Smooth muscle cell (in vitro differentiated cells): Measurements from ENCODE around the gene TWIST2. TPM values are rescaled to one million over a fixed set of nuclear protein-coding genes. Genes with fewer than 3 reads are reported as not detected.

ENCODE experiments used
- DNase-seq: peaks from one replicate; lab custom pipeline; 2025; ENCODE audit not compliant: unreplicated experiment; lab: John Stamatoyannopoulos, UW
- H2AFZ ChIP-seq: fragments of 200-600 bp; sonication (generic); 2 replicates; pipeline ENCODE4 v1.6.0; 2016; ENCODE audit warnings: antibody characterized with exemption, low read depth, mild to moderate bottlenecking
- H3F3A ChIP-seq: fragments of 200-600 bp; sonication (generic); 2 replicates; pipeline ENCODE4 v1.6.0; 2017; ENCODE audit warnings: antibody characterized with exemption, low read depth
- H3K27ac ChIP-seq: fragments of 200-600 bp; sonication (generic); 2 replicates; pipeline ENCODE4 v1.5.1; 2016; ENCODE audit warnings: low read depth, mild to moderate bottlenecking
- H3K27me3 ChIP-seq: fragments of 200-600 bp; sonication (generic); 2 replicates; pipeline ENCODE4 v1.6.1; 2016; ENCODE audit warnings: low read depth, mild to moderate bottlenecking
- H3K36me3 ChIP-seq: fragments of 200-600 bp; sonication (generic); 2 replicates; pipeline ENCODE4 v1.5.1; 2016; ENCODE audit warnings: low read depth
- H3K4me1 ChIP-seq: fragments of 200-600 bp; sonication (generic); 2 replicates; pipeline ENCODE4 v1.5.1; 2016; ENCODE audit warnings: low read depth
- H3K4me2 ChIP-seq: fragments of 200-600 bp; sonication (generic); 2 replicates; pipeline ENCODE4 v1.6.0; 2016; ENCODE audit warnings: mild to moderate bottlenecking
- H3K4me3 ChIP-seq: fragments of 200-600 bp; sonication (generic); 2 replicates; pipeline ENCODE4 v1.5.1; 2016; ENCODE audit warnings: mild to moderate bottlenecking
- H3K79me2 ChIP-seq: fragments of 200-600 bp; sonication (generic); 2 replicates; pipeline ENCODE4 v1.6.0; 2016; ENCODE audit warnings: low read depth, mild to moderate bottlenecking
- H3K9ac ChIP-seq: fragments of 200-600 bp; sonication (generic); 2 replicates; pipeline ENCODE4 v1.6.0; 2016; ENCODE audit warnings: low read depth
- H3K9me3 ChIP-seq: fragments of 200-600 bp; sonication (generic); replicated peaks from 2 replicates; pipeline ENCODE4 v1.5.1; 2016; ENCODE audit warnings: low read depth
- H4K20me1 ChIP-seq: fragments of 200-600 bp; sonication (generic); 2 replicates; pipeline ENCODE4 v1.6.0; 2016; ENCODE audit warnings: low read depth
- WGBS: methylation state at CpG from one replicate; pipeline ENCODE4 v1.1.7; 2016; ENCODE audit warnings: low lambda C conversion rate; 5-methylcytosine and 5-hydroxymethylcytosine counted together
- polyA plus RNA-seq: library from polyadenylated mRNA; unstranded; fragments of >200 nt; fragmentation: Nextera tagmentation; extraction: Ambion mirVana; gene quantifications from 2 replicates; pipeline ENCODE4 v1.2.1, GENCODE V29; 2016
- total RNA-seq: library from RNA; depleted of rRNA; stranded (reverse); fragments of >200 nt; gene quantifications from 2 replicates; pipeline ENCODE4 v1.2.3, GENCODE V29; 2014
- TF ChIP-seq, protein P1 (sequence below): fragments of 200-600 bp; sonication (generic); IDR thresholded peaks from 2 replicates; pipeline ENCODE4 v1.5.1; 2017; ENCODE audit warnings: borderline replicate concordance, mild to moderate bottlenecking, antibody characterized with exemption; ENCODE audit not compliant: insufficient read depth, poor library complexity, severe bottlenecking

Gene TWIST2
- total and polyA plus RNA-seq, 2 experiments from 2014 or later = 1.0 to 2.4 TPM

GRCh38 chr2:238929242-238930081, 81.6 kb downstream of the TWIST2 start:
- Histone ChIP-seq H3K9me3 (no peaks in the 10 kb centered on the region), H2AFZ (no peak overlapping the region), H3K4me2 (no peak overlapping the region)

DNA sequence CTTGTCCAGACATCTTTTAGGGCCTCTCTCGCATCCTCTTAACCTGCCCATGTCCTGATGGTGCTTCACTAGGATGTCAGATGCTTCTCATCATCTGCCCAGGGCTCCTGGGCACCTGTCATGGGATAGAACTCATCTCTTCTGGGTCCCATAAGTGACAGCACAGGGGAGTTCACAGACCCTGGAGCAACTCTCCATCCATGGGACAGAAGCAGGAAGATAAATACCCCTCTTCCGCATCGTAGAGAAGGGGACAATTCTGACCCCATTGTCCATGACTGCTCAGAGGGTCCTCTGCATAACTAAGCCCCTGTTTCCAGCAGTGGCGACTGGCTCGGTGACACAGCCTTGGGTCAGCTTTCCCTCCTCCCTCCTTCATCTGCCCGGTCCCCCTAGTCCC, 82.3 kb downstream of the TWIST2 start:
- 91% methylated on average over 6 of the region's 6 CpGs for WGBS
- no peak overlapping the region for H3K9ac ChIP-seq
- no peak overlapping the region for H3K27ac ChIP-seq
- H3K36me3 ChIP-seq = no peaks in the 10 kb centered on the region
- no peaks in the 10 kb centered on the region for H3K4me1 ChIP-seq
- TF ChIP-seq, protein P1, sequence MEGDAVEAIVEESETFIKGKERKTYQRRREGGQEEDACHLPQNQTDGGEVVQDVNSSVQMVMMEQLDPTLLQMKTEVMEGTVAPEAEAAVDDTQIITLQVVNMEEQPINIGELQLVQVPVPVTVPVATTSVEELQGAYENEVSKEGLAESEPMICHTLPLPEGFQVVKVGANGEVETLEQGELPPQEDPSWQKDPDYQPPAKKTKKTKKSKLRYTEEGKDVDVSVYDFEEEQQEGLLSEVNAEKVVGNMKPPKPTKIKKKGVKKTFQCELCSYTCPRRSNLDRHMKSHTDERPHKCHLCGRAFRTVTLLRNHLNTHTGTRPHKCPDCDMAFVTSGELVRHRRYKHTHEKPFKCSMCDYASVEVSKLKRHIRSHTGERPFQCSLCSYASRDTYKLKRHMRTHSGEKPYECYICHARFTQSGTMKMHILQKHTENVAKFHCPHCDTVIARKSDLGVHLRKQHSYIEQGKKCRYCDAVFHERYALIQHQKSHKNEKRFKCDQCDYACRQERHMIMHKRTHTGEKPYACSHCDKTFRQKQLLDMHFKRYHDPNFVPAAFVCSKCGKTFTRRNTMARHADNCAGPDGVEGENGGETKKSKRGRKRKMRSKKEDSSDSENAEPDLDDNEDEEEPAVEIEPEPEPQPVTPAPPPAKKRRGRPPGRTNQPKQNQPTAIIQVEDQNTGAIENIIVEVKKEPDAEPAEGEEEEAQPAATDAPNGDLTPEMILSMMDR = no peak
- H4K20me1 ChIP-seq = no peaks in the 10 kb centered on the region
- H3K4me3 ChIP-seq = no peak overlapping the region
- no peaks in the 10 kb centered on the region for H3K79me2 ChIP-seq
- H3K9me3 ChIP-seq = no peaks in the 10 kb centered on the region
- peaks cover 36% of the 10 kb centered on the region for H3K27me3 ChIP-seq
- no peaks in the 10 kb centered on the region for H3F3A ChIP-seq
- H3K4me2 ChIP-seq = no peak overlapping the region
- DNase-seq = no peak
- H2AFZ ChIP-seq = no peak overlapping the region

More at GRCh38 chr2:238929242-238930081, 81.6 kb downstream of the TWIST2 start:
- no peak overlapping the region for H3K27ac ChIP-seq
- H3K27me3 ChIP-seq = peaks cover 31% of the 10 kb centered on the region
- TF ChIP-seq, protein P1 = no peak
- H4K20me1 ChIP-seq = no peaks in the 10 kb centered on the region
- H3K36me3 ChIP-seq = no peaks in the 10 kb centered on the region
- 59% methylated on average over 12 of the region's 12 CpGs for whole genome bisulfite sequencing
- H3F3A ChIP-seq = no peaks in the 10 kb centered on the region
- H3K4me1 ChIP-seq = no peaks in the 10 kb centered on the region
- DNase-seq = no peak
- H3K4me3 ChIP-seq = no peak overlapping the region
- H3K79me2 ChIP-seq = no peaks in the 10 kb centered on the region
- no peak overlapping the region for H3K9ac ChIP-seq

GRCh38 chr2:238936162-238937052, 88.5 kb downstream of the TWIST2 start:
- Histone ChIP-seq H3K36me3 (no peaks in the 10 kb centered on the region), H2AFZ (no peak overlapping the region), H4K20me1 (no peaks in the 10 kb centered on the region), H3K27ac (no peak overlapping the region), H3K27me3 (peaks cover 45% of the 10 kb centered on the region), H3F3A (no peaks in the 10 kb centered on the region), H3K4me2 (no peak overlapping the region), H3K79me2 (no peaks in the 10 kb centered on the region), H3K9ac (no peak overlapping the region), H3K4me3 (no peak overlapping the region), H3K9me3 (no peaks in the 10 kb centered on the region), H3K4me1 (no peaks in the 10 kb centered on the region)
- WGBS = 84% methylated on average over 15 of the region's 15 CpGs
- DNase-seq = no peak
- TF ChIP-seq, protein P1 = no peak
